ENCODE results near the gene SUN1. TPM values are rescaled to one million over a fixed set of nuclear protein-coding genes. Genes with fewer than 3 reads are reported as not detected.

SUN1 gene
- polyA plus RNA-seq, 1 of the 3 experiments (the other 2 are of a cell fraction): 369 TPM

GRCh38 chr7:899806-900205, 67.5 kb downstream of the SUN1 start:
- H3K9me2 ChIP-seq: no peaks in the 10 kb centered on the region
- no peak overlapping the region for H3K4me2 ChIP-seq
- no peaks in the 10 kb centered on the region for H3K27me3 ChIP-seq (ENCODE audit: insufficient read depth)
- H3K36me3 ChIP-seq (replicated peaks in 1 of 2; ENCODE audit: control insufficient read depth in 1 of 2, insufficient read depth in 2 of 2, low read length in 1 of 2): peaks cover 0 to 30% of the 10 kb centered on the region in 2 experiments
- H3K4me3 ChIP-seq (ENCODE audit: low read depth in 2 of 2, low read length in 1 of 2): no peak overlapping the region
- no peak for DNase-seq
- WGBS (ENCODE audit: low lambda C conversion rate): 94% methylated on average over 16 of the region's 16 CpGs
- POLR2A ChIA-PET: interaction anchor here (1.4 kb wide), 1 partner anchor 23 kb away, joined by 3 read pairs; the partner anchor contains the start of gene GET4
- H2AFZ ChIP-seq (ENCODE audit: low read depth): no peak overlapping the region
- H4K20me1 ChIP-seq (ENCODE audit: insufficient read depth): no peaks in the 10 kb centered on the region
- peaks cover 9% of the 10 kb centered on the region for H3F3A ChIP-seq (replicated peaks; ENCODE audit: insufficient read depth)
- H3K27ac ChIP-seq (ENCODE audit: low read depth in 2 of 2, low read length in 1 of 2): no peak overlapping the region
- no peak overlapping the region for H3K9ac ChIP-seq
- H3K79me2 ChIP-seq (ENCODE audit: insufficient read depth): no peaks in the 10 kb centered on the region
- CTCF ChIA-PET: interaction anchor here (0.5 to 3.6 kb wide), 4 partner anchors 10 to 100 kb away, joined by 3 to 15 read pairs (median 12); no protein-coding TSS in a partner anchor
- TF ChIP-seq NRF1 (IDR thresholded peaks at IDR 0.05; ENCODE audit: low read depth, low read length) (no peak), GABPA (IDR thresholded peaks at IDR 0.05; ENCODE audit: low read depth) (no peak), ZBTB33 (IDR thresholded peaks at IDR 0.05; ENCODE audit: borderline replicate concordance, low read depth) (no peak), TEAD4 (IDR thresholded peaks at IDR 0.05; ENCODE audit: borderline replicate concordance, insufficient read depth) (no peak), MXI1 (IDR thresholded peaks at IDR 0.05; ENCODE audit: low read depth, low read length) (no peak), YY1 (IDR thresholded peaks at IDR 0.05; ENCODE audit: low read depth) (no peak)
- peaks cover 12 to 19% of the 10 kb centered on the region in 2 experiments; a peak in 3 of 4 replicates for H3K4me1 ChIP-seq (ENCODE audit: control insufficient read depth in 1 of 2, insufficient read depth in 2 of 2, low read depth in 1 of 2, low read length in 1 of 2)
- no peaks in the 10 kb centered on the region for H3K9me3 ChIP-seq

DNA sequence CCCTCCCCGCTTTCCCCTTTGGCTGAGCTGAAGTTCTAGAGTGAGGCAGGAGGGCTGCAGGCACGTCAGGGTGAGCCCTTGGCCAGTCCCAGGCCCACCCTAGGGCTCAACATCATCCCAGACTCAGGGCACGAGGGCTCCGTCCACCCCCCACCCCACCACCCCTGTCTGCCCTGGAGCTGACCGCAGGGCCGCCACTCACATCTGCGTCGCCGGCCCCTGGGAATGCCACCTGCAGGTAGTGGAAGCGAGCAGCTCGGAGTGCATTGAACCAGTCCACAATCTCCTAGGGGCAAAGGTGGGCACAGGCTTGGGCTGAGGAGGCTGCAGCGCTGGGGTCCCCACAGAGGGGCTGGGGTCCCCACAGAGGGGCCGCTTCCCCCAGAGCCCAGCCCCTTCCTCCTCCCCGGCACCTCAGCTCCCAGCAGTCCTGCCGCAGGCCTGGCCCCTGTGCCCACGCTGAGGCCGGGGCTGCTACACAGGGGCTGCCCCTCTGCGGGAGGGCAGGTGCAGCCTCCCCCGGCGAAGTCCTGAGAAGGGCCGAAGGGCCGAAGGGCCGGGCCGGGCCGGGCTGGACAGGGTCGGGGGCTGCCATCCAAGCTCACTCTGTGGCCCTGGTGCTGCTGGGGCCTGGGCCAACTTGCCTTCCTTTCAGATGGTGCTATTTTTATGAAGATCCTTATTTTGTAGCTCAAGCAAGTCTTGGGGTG, 68.2 kb downstream of the SUN1 start:
- WGBS (ENCODE audit: low lambda C conversion rate): 90% methylated on average over 12 of the region's 26 CpGs
- ChIA-PET POLR2A (interaction anchor here (1.2 to 1.5 kb wide), 3 partner anchors 9 to 133 kb away, joined by 3 to 5 read pairs (median 4); partner anchors contain the start of gene GET4), CTCF (interaction anchor here (0.6 to 3.6 kb wide), 9 partner anchors 9 to 728 kb away, joined by 3 to 15 read pairs (median 3); partner anchors contain the start of genes GET4 and GPR146)
- TF ChIP-seq YY1 (IDR thresholded peaks at IDR 0.05; ENCODE audit: low read depth): no peak
- no peak for TF ChIP-seq EP300 (IDR thresholded peaks at IDR 0.05; ENCODE audit: borderline replicate concordance in 1 of 2, low read depth in 1 of 2, low read length in 1 of 2)
- no peak for TF ChIP-seq RFX5 (IDR thresholded peaks at IDR 0.05; ENCODE audit: low read length)
- TF ChIP-seq MEF2A (IDR thresholded peaks at IDR 0.05; ENCODE audit: borderline replicate concordance, low read depth): no peak
- no peak for TF ChIP-seq MXI1 (IDR thresholded peaks at IDR 0.05; ENCODE audit: low read depth, low read length)
- TF ChIP-seq GABPA (IDR thresholded peaks at IDR 0.05; ENCODE audit: low read depth): no peak
- TF ChIP-seq FOXJ3 (CRISPR knock-in tag; IDR thresholded peaks at IDR 0.05): no peak
- no peak for TF ChIP-seq PBX3 (IDR thresholded peaks at IDR 0.05)
- TF ChIP-seq TAF1 (IDR thresholded peaks at IDR 0.05; ENCODE audit: borderline replicate concordance, low read depth, low read length): no peak
- TF ChIP-seq REST (IDR thresholded peaks at IDR 0.05; ENCODE audit: low read depth, low read length): no peak
- TF ChIP-seq GATA2 (CRISPR knock-in tag; IDR thresholded peaks at IDR 0.05): no peak
- no peak for TF ChIP-seq JUND (IDR thresholded peaks at IDR 0.05)
- TF ChIP-seq ELF1 (IDR thresholded peaks at IDR 0.05): no peak
- no peak for TF ChIP-seq MAX (IDR thresholded peaks at IDR 0.05; ENCODE audit: low read depth)
- TF ChIP-seq FOXM1 (IDR thresholded peaks at IDR 0.05; ENCODE audit: low read depth): no peak
- TF ChIP-seq NRF1 (IDR thresholded peaks at IDR 0.05; ENCODE audit: low read depth, low read length): no peak

More for the DNA sequence above, 68.2 kb downstream of the SUN1 start:
- Histone ChIP-seq H3K36me3 (replicated peaks in 1 of 2; ENCODE audit: control insufficient read depth in 1 of 2, insufficient read depth in 2 of 2, low read length in 1 of 2) (peaks cover 0 to 23% of the 10 kb centered on the region in 2 experiments), H3K9me2 (no peaks in the 10 kb centered on the region), H3K27ac (ENCODE audit: low read depth in 2 of 2, low read length in 1 of 2) (peak overlapping the region in 1 of 2 experiments; percentile 39; a peak in 1 of 4 replicates), H3K4me1 (ENCODE audit: control insufficient read depth in 1 of 2, insufficient read depth in 2 of 2, low read depth in 1 of 2, low read length in 1 of 2) (peaks cover 14 to 19% of the 10 kb centered on the region in 2 experiments; a peak in 3 of 4 replicates), H3F3A (replicated peaks; ENCODE audit: insufficient read depth) (peaks cover 9% of the 10 kb centered on the region), H3K9ac (0 out of 2 replicates have a peak overlapping the region, but pooled peaks have one; percentile 2), H3K9me3 (no peaks in the 10 kb centered on the region), H4K20me1 (ENCODE audit: insufficient read depth) (no peaks in the 10 kb centered on the region), H3K4me3 (ENCODE audit: low read depth in 2 of 2, low read length in 1 of 2) (no peak overlapping the region), H2AFZ (ENCODE audit: low read depth) (no peak overlapping the region), H3K79me2 (ENCODE audit: insufficient read depth) (no peaks in the 10 kb centered on the region), H3K27me3 (ENCODE audit: insufficient read depth) (no peaks in the 10 kb centered on the region), H3K4me2 (no peak overlapping the region)
- no peak for DNase-seq
